Rectal smooth muscle tissue (tissue), 1 donor: ENCODE results near the gene TGFBR2.

ENCODE experiments used
- H3K27ac ChIP-seq: one replicate; pipeline ENCODE4 v1.7.0; 2013; ENCODE audit warnings: low read depth, low read length, inconsistent platforms
- H3K27me3 ChIP-seq: one replicate; pipeline ENCODE4 v1.7.0; 2013; ENCODE audit warnings: low read length; ENCODE audit not compliant: control insufficient read depth, insufficient read depth
- H3K36me3 ChIP-seq: one replicate; pipeline ENCODE4 v1.7.0; 2013; ENCODE audit warnings: low read length; ENCODE audit not compliant: control insufficient read depth, insufficient read depth
- H3K4me1 ChIP-seq: one replicate; pipeline ENCODE4 v1.7.0; 2013; ENCODE audit warnings: low read length; ENCODE audit not compliant: control insufficient read depth, insufficient read depth
- H3K4me3 ChIP-seq: one replicate; pipeline ENCODE4 v1.7.0; 2013; ENCODE audit warnings: low read length
- H3K9ac ChIP-seq: one replicate; pipeline ENCODE4 v1.7.0; 2013; ENCODE audit warnings: low read length

Gene TGFBR2

DNA sequence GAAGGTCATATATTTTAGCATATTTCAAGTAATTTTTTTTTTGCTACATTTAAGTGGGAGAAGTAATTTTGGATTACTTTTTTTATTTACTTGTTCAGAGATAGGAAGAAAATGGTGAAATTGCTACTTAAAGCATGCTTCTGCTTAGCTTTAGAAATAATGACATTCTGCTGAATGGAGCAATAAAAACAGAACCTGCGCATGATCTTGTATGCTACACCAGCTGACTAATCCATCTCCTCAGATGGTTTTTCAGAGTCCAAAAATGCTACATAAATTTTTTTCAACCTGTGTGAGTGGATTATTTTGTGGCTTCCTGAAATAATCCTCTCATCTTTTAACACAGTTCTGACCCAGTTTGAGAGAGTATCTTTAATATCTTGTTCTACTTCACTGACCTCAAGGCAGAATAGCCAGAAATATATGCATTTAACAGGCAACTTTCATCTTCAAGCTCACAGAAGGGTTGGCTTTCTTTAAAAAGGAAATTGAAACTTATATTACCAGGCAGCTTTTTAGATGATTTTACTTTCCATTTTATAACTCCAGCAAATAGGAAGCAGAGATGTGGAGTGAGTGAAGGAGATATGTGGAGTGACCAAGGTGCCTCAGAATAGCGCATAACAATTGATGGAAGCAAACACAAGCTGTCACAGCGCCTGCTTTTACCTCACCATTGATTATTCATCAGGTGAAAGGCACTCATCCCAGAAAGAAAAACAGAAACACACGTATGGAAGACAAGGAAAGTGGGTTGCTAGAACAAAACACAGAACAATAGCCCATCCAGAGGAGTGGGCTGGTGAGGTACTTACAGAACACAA lies 136.6 kb downstream of the TGFBR2 start:
- no peaks in the 10 kb centered on the region for H3K36me3 ChIP-seq
- H3K27me3 ChIP-seq = no peaks in the 10 kb centered on the region
- no peak overlapping the region for H3K27ac ChIP-seq
- peaks cover 5% of the 10 kb centered on the region for H3K4me1 ChIP-seq
- no peak overlapping the region for H3K9ac ChIP-seq
- no peak overlapping the region for H3K4me3 ChIP-seq
